Stimulated activated CD4-positive, alpha-beta T cell treated with anti-CD3 and anti-CD28 coated beads, TNF-alpha, amount 100 ng/mL, for 24 hours (primary cell): ENCODE measurements around the gene TMEM69.
"Not testable (repeated sequence)": the region's sequence is repeated elsewhere in the genome, so short reads cannot be mapped to it uniquely, and the experiment has no call there.

Experiments used
- DNase-seq, 3 experiments: peaks; one replicate each; pipeline ENCODE4 v3.0.0-alpha.2; 2020; ENCODE audit warnings: low read depth in 3 of 3

Gene TMEM69

DNA sequence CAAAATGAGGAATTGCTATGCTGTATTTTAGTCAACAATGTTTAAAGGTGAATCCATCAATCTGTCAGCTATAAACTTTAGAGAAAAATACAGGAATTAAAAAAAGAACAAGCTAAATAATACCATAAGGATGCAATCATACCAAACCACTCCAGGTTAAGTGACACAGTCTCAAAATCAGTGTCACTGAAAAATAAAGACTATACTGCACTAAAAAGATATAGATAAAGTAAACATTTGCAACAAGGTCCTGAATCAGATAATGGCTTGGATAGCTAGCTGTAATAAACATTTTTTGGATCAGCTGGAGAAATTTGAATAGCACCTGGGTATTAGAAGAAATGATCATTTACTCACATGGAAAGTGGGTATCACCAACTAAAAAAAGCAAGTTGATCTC, 9.5 kb upstream of the TMEM69 start:
- no peak for DNase-seq

GRCh38 chr1:45679123-45679522, 8.9 kb upstream of the TMEM69 start:
- no peak for DNase-seq

- no peak for DNase-seq
Observed at GRCh38 chr1:45682942-45683341, 5.0 kb upstream of the TMEM69 start.

DNA sequence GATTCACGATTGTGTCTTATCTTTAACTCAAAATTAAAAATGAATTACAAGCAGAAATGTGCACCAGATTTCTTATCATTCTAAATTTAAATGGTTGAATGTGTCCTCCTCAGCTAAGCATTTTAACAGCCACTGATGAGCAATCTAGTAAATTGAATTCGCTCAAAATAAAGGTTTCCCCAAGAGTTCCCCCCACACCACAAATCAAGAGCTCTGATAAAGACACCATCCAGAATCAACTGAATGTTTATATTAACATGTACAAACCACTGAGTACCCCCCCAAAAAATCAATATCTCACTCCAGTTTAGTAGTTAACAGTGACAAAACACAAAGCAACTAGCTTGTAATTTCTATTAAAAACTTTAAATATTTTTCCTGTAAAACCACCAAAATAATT, 3.6 kb upstream of the TMEM69 start:
- DNase-seq: no peak

- no peak for DNase-seq
Observed at GRCh38 chr1:45685308-45686014, 2.5 kb upstream of the TMEM69 start.

GRCh38 chr1:45686015-45686287, 2.0 kb upstream of the TMEM69 start:
- peak in 2 of 3 experiments; percentile 36 to 40 for DNase-seq

- DNase-seq: peak; percentile 95 to 97 (median 97)
Observed at GRCh38 chr1:45686288-45687013, 1.5 kb upstream of the TMEM69 start, which contains the start of gene GPBP1L1. GPBP1L1 (minus strand) TSS chr1:45686533; CDS start chr1:45659087, 27,446 bp downstream.

DNA sequence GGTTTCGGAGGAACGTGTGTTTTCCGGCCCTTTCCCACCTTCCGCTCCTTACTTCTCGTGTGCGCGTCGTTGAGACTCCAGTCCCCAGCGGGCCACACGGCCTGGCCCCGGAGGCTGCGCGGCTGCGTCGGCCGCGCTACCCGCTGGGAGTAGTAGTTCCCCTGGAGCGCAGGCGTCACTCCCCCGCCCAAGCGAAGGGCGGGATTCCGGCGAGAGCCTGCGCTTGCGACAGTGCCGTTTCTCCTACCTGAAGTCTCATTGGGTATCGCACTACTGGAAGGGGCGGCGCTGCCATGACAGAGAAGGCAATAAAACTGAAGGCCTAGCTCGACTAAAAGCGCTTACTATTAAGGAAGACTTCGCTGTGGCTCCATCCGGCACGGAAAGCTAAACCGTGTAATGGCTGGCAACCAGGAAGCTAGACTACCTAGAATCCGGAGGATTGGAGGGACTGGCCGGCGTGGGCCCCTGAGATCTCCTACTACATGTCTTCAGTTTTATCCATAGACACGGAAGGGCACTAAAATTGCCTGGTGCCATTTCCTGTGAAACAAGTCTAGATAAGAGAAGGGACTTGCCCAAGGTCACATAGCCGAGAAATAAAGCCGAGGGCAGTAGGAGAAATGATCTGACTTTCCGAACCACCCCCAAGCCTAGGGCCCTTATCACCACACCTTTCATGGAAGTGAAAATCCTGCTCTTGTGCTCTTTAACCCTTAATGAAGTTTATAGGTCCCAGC, 797 bp upstream of the TMEM69 start:
- DNase-seq: peak; percentile 90 to 96 (median 92)

DNA sequence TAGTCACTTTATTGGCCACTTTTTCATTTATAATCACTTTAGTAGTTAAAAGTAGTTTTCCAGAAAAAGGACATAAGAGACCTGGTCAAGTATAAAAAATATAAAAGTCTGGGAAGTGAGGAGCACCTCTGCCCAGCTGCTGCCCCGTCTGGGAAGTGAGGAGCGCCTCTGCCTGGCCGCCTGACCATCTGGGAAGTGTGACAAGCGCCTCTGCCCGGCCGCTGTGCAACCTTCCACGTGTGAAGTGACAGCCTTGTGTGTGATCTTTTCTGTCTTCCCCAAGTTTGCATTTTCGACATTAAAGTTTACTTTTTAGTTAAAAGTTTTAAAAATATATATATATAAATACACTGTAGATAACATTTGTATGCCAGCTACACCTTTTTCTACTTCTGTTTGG, 5.8 kb downstream of the TMEM69 start:
- not testable (repeated sequence) for DNase-seq

DNA sequence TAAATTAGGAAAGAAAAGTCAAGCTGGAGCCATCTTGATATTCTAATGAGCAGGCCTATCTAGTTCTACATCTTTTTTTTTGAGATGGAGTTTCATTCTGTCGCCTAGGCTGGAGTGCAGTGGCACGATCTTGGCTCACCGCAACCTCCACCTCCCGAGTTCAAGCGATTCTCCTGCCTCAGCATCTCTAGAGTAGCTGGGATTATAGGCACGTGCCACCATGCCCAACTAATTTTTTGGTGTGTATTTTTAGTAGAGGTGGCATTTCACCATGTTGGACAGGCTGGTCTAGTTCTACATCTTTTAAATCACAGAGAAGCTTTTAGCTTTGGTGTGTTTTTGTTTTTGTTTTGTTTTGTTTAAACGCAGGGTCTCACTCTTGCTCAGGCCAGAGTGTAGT, 6.8 kb downstream of the TMEM69 start:
- DNase-seq: no peak

DNA sequence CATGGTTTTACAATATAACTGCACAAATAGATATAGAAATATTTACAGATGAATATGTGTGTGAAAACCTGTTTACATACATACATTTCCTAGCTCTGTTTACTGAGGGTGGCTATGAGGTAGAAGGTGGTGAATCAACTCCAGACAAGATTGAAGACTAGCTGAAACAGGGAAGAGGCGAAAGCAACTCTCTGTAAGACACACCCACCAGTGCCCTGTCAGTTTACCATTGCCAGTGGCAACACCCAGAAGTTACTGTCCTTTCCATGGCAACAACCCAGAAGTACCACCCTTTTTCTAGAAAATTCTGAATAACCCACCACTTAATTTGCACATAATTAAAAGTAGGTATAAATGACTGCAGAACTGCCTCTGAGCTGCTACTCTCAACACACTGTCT, 16.7 kb downstream of the TMEM69 start:
- DNase-seq: no peak

DNA sequence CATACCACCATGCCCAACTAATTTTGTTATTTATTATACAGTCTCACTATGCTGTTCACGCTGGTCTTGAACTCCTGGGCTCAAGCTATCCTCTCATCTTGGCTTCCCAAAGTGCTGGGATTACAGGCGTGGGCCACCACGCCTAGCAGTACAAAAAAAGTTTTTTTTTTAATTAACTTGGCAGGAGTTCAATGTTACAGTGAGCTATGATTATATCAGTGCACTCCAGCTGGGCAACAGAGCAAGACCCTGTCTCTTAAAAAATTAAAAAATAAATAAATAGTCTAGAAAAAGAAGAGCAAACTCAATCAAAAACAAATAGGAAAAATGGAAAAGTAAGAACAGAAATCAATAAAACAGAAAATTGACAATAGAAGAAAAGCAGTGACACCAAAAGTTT, 25.7 kb downstream of the TMEM69 start:
- no peak for DNase-seq

DNA sequence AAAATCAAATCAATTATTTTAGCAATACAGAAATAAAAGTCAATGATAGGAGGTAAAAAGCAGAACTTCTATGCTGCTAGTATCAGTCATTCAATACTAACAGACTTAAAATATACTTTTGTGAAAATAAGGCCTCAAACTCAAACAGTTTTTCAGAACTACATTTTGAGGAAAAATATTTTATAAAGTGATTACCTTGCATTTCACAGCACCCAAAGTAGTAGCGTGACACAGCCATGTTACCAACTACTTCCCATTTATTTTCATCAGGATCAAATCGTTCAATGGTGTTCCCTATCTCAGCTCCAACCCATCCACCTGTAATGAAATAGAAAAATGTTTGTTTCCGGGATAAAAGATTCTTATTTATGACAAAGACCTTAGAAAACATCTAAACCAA, 28.7 kb downstream of the TMEM69 start:
- DNase-seq: no peak

DNA sequence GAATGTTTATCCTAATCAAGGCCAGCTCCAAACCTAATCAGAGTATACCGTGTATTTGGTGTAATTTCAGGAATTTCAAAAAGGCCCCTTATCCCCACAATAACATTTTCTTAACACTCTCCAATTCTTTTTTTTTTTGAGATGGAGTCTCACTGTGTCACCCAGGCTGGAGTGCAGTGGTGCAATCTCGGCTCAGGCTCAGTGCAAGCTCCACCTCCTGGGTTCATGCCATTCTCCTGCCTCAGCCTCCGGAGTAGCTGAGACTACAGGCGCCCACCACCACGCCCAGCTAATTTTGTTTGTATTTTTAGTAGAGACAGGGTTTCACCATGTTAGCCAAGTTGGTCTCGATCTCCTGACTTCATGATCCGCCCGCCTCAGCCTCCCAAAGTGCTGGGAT, 29.4 kb downstream of the TMEM69 start:
- DNase-seq: not testable (repeated sequence)

DNA sequence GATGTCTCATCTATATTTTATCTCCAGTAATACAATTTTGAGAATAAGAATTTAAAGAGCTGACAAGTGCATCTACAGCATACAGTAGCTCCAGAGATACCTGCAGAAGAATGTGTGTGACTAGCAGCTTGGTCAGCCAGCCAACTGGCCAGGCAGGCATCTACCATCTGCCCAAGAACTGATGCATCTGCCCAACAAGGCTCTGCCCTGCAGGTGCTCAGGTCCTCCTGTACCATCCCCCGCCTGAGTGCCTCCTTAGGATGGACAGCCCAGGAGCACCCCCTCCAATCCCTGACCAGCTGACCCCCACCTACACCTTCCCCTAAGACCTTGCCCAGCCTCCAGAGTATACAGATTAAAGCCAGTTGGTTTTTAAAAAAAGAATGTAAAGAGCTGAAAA, 30.3 kb downstream of the TMEM69 start:
- DNase-seq: no peak

DNA sequence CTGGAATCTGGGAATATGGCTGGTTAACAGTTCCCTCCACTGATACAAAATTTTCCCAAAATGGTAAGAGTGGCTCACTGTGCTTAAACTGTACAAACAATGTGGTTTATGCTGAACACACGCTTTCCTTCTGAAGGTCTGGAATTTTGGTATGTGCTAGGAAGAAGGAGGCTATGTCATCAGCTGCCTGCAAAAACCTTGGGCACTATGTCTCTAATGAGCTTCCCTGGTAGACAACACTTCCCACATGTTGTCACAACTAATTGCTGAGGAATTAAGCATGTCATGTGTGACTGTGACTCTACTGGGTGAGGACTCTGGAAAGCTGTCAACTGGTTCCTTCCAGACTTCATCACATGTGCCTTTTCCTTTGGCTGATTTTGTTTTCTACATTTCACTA, 33.2 kb downstream of the TMEM69 start:
- DNase-seq: no peak

DNA sequence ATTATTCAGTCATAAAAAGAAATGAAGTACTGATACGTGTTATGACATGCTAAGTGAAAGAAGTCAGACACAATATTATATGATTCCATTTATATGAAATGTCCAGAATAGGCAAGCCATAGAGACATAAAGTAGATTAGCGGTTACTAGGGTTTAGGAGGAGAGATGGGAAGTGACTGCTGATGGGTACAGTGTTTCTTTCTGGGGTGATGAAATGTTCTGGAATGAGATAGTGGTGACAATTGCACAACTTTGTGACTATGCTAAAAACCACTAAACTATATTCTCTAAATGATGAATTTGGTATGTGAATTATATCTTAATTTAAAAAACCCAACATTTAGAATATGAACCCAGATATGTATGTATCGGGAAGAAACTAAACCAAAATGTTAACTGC, 34.8 kb downstream of the TMEM69 start:
- no peak for DNase-seq

DNA sequence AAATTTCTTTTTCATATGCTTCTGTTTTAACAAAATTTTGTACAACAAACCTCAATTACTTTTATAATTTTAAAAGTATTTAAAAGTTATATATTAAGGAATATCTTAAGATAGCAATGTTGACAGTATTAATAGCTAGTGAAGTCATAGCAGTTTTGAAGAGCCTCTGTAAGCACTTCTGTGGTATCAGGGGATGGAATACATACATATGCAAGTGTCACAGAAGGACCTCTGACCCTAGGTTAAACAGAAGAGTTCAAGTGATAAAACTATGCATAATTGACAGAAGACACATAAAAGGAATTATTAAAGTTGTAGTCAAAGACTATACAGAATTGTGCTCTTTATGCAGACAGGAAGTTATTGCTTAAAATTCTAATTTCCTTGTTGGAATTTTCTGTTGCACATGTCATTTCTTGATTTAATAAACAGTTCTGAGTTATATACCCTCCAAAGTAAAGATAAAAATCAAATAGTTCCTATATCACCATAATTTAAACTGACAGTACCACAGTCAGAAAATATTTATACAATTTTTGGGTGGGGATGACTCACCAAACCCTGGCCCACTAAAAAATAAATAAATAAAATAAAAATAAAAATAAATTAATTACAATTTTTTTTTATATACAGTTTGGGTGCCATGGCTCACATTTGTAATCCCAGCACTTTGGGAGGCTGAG, 35.4 kb downstream of the TMEM69 start:
- no peak for DNase-seq

- not testable (repeated sequence) for DNase-seq
Observed at GRCh38 chr1:45726007-45726406, 38.0 kb downstream of the TMEM69 start.

DNA sequence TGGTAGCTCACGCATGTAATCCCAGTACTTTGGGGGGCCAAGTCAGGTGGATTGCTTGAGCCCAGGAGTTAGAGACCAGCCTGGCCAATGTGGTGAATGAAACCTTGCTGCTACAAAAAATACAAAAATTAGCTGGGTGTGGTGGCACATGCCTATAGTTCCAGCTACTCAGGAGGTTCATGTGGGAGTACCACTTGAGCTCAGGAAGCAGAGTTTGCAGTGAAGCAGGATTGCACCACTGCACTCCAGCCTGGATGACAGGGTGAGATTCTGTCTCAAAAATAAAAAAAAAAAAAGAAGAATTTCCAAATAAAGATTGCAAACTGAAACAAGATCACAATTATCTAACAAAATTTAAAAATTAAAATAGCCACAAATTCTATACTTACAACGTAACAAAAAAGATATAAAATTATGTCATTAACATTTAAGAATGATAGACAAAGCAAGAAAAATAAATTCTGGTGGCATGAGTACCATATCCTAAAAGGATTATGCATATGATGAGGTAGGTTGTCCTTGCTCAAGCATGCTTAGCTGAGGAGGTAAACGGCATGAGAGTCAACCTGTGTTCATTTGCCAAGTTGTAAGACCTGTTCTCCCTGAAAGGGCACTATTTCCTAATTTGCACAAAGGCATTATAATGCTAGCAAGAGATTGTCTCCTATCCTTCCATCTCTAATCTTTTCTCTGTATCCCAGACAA, 42.2 kb downstream of the TMEM69 start:
- no peak for DNase-seq

GRCh38 chr1:45730780-45731319, 42.9 kb downstream of the TMEM69 start:
- DNase-seq: no peak
